Amygdala (tissue), 56 donors: ENCODE results near the gene TMCC3.
"Not testable (repeated sequence)": the region's sequence is repeated elsewhere in the genome, so short reads cannot be mapped to it uniquely, and the experiment has no call there.

Experiments used
- DNase-seq, 56 donors: peaks; one replicate each; lab custom pipeline; 2025; lab: John Stamatoyannopoulos, UW

The TMCC3 gene

DNA sequence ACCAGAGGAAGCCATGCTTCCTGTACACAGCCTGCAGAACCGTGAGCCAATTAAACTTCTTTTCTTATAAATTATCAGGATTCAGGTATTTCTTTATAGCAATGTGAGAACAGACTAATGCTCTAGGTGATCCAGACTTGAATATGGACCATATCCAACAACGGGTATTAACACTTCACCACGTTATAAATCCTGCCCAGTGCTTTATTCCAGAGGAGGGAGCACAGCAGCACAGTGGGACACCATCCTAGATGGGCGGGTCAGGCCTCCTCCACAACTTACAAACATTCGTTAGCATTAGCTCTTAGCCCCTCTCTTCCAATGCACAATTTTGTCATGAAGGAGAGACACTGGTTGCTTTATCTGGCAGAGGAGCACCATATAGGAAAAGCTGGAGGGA, 66.0 kb downstream of the TMCC3 start:
- DNase-seq = no peak

DNA sequence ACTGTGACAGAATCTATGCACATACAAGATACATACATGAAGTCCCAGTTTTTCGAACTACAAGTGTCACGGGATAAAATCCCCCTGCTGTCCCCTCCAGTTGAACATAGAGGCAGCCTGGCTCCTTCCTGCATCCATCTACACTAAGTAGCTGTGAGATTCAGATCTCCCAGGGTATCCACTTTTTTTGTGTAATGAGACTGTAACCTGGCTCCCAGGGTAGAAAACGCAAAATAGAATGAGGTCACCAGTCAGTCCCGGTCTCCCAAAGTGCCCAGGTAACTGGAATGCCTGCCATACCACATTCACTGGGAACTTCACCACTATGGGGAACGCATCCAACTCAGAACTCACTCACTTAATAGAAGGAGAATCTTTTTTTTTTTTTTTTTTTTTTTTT, 67.8 kb downstream of the TMCC3 start:
- no peak for DNase-seq

DNA sequence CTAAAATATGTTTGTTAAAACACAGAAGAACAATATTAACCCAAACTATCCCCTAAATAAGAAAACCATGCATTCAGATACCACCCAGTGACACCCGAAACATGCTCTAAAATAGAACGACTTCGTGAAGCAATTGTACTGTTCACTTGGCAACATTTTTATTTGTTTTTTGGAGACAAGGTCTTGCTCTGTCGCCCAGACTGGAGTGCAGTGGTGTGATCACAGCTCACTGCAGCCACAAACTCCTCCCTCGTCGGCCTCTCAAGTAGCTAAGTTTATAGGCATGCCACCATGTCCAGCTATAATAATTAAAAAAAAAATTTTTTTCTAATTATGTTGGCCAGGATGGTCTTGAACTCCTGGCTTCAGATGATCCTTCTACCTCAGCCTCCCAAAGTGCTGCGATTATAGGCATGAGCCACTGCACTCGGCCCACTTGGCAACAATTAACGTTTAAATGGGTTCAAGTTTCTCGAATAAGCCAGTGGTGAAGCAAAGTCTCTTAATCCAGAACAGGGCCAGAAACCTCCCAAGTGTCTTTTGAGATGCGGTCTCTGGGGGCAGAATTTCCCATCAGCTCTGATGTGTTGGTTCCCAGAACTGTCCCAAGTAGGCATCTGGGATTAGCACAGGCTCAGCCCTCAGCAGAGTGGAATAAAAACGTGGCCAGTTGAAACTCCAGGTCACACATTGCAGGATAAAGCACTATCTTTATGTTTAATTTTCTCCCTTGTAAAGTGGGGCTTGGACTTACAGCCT, 74.5 kb downstream of the TMCC3 start:
- DNase-seq = no peak

DNA sequence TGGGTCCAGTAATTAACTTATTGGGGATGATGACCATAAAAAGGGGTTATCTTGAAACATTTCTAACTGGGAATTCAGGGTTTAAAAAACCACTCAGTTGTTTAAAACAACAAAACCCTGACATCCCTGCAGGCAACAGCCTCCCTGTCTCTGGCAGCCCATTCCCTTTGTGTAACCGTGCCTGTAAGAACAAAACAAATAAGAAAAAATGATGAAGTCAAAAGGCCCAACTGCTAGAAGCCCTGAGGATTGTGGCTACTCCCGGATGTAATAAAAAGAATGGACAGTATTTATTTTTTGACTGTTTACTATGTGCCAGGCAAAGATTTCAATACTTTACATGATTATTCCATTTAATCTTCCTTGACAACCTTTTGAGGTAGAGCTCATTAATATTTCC, 75.3 kb downstream of the TMCC3 start:
- DNase-seq = no peak

DNA sequence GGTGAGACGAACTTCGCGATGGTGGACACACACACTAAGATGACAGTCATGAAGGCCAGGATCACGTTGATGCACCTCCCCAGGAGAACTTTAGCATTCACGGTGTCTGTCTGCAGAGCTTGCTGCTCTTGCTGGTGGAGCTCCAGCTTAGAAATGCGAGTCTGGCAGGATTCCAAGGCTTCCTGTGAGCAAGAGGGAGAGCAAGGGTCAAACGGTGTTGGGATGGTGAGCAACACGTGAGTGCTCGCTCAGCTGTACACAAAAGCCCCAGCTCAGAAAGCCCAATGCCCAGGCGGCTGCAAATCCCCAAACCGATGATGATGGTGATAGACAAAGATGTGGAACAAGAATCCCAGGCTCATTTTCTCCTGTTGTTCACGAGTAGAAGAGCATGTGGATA, 78.8 kb downstream of the TMCC3 start:
- DNase-seq = peak in 2 of 56 donors; percentile 9 to 17

DNA sequence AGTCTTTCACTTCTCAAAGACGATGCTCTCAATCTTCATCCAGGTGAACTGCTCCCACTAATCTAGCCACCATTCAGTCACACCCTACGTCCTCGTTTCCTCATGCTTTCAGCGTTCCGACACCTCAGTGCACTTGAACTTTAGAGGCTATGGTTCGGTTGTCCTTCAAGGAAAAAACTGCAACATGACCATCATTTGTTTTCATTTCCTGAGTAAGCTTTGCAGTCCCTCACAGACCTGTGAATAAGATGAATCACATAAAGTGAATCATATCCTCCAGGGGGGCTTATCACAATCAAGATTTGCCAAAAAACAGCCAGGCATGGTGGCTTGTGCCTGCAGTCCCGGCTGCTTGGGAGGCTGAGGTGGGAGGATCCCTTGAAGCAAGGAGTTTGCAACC, 80.2 kb downstream of the TMCC3 start:
- no peak for DNase-seq

DNA sequence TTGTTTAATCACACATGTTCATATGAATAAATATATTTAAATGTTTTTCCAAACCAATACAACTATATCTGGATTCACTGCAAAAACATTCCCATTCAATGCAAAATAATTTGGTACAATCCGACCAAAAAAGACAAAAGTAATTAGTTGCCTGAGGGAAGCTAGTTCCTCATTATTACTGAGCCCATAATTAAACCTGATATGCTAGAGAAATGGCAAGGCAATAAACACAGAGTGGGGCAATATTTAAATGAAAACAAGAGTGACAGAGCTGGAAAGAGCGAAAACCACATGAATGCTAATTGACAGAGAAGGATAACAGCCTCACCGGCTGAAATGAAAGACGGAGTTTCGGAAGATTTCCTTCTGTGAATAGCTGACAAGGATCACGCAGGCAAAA, 82.6 kb downstream of the TMCC3 start:
- no peak for DNase-seq

DNA sequence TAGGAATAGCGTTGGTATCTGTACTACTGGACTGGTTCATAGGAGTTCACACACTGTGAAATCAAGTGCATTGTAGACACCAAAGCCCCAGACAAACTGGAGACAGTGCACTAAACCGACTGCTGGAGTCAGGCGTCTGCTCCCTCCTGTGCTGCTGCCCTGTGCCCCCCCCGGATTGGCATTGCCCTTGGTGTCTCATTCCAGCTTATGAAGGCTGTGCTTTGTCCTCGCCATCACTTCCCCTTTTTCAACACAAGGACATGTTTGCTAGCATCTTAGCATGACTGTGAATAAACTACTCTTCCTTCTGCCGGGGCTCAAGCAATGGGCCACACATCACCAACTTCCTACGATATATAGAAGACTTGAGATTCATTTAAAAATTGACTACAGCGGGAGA, 84.0 kb downstream of the TMCC3 start:
- peak in 54 of 56 donors; percentile 7 to 87 (median 64) for DNase-seq

DNA sequence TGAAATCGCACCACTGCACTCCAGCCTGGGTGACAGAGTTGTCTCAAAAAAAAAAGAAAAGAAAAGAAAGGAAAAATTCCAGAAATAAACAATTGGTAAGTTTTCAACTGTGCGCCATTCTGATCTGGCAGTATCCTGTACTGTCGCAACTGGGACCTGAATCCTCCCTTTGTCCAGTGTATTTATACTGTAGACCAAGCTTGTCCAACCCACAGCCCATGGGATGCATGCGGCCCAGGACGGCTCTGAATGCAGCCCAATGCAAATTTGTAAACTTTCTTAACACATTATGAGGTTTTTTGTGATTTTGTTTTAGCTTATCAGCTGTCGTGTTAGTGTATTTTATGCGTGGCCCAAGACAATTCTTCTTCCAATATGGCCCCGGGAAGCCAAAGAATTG, 84.7 kb downstream of the TMCC3 start:
- DNase-seq = peak in 2 of 56 donors; percentile 4 to 8

DNA sequence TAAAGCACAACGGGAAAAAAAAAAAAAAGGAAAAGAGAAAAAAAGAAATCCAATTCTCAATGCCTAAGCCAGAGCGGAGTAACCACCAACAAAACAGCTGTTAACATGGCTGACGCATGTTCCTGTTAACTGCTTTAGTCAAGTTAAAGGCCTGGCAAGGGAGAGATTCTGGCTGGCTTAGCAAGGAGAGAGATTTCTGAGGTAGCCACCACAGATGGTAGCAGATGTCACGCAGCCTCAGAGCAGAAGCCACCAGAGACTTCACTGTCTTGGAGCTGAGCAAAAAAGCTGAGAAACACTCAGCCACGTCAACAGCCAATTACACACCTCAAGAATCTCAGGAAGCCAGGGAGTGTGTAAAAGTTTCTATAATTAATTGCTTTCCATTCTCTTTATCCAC, 87.1 kb downstream of the TMCC3 start:
- DNase-seq = no peak

DNA sequence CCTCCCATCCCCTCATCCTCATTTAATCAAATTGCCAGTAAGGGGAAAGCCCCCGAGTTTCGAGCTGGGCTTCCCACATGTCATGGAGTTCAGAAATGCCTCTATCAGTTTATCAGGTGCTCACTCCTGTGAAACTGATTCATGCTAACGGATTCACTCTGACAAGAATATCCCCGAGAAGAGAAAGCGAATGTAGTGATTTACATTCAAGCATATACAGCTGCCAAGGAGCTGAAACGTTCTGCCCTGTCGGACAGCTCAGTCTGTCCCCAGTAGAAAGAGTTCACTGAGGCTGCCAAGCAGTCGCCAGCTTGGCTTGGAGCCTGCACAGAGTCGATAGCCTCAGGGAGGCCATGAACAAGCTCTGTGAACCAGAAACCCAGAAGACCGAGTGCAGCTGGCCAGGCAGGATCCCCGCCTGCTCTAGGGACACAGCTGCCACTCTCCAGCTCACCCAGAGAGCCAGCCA, 88.4 kb downstream of the TMCC3 start:
- DNase-seq = peak in 53 of 56 donors; percentile 26 to 92 (median 75)

DNA sequence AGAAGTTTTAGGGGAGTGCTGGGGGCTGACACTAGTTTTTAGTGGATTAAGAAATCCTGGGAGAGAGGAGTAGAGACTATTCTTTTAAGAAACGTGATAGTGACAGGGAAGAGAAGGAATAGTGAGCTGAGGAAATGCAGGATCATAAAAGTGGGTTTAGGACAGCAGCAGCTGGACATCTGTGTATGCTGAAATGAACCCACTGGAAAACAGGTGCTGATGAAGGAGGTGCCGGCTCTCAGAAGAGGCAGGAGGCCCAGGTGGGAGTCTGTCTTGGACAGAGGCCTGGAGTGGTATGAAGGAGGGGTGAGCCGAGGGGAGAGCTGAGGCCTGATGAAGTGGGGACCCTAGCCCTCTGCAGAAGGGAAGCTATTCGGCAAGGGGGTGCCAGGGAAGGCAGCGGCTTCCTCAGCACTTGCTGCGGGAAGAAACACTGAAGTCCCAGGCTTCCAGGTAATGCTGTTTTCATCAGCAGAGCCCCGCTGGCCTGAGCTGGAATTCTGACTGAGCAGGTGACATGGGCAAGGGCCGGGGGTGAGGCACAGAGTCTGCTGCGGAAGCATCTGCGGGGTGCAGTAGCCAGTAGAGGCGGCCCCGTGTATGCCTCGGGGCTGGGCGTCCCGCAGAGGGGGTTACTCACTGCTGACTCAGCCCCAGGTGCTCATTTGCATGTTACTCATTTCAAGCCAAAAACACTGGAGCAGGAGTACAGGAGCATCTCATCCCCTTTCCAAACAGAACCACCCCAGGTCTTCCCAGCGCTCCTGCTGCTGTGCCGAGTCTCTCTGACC, 89.7 kb downstream of the TMCC3 start:
- DNase-seq = peak in 33 of 56 donors; percentile 6 to 65 (median 37)

DNA sequence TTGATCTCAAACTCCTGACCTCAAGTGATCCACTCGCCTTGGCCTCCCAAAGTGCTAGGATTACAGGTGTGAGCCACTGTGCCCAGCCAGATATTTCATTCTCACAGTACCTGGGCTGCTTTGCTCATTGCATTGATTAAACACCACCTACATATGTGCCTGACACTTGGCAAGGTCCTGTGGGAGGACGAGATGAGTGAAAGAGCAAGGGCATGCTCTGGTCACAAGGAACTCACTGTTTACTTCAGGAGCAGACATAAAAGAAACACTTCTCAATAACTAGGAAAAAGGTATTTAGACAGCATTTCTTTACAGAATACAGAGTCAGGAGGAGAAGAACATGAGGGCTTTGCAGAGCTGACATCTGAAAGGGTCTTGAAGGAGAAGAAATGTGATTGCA, 91.7 kb downstream of the TMCC3 start:
- DNase-seq = no peak

DNA sequence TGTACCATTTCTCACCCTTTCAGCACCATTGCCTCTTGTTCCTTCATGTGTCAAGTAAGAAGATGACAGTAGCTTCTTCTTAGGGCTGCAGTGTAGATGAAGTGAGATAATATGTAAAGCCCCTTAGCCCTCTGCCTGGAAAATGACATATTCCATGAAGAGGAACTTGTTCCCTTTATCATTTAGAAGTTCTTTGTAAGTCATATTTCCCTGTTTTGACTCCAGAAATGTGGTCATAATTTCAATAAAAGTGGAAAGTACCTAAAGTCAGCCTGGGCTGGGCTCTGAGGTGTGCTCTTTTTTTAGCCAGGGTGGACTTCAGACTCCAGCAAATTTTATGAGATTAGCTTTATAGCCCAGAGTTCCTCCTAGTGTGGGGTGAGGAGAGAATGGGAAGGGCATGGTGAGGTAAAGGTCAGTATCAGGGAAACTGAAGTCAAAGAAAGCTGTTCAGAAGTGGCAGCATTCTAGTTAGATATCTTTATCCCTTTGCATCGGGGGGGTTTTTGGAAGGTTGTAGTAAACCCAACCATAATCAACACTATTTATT, 92.5 kb downstream of the TMCC3 start:
- no peak for DNase-seq

DNA sequence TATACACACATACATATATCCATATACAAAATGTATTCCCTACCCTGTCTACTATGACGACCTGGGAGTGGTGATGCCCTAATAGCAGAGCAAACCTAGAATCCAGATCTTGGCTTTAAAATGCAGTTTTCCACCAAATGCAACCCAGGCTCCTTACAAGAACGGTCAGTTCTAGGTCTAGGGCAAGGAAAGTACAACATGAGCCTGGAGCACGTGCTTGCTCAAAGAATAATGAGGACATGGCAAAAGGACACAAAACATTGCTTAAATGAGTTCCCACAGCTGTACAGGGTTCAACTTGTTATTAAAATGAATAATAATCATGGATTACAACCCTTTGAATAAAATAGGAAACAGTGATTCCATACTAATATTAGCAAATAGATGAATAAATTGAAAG, 94.7 kb downstream of the TMCC3 start:
- DNase-seq = no peak

DNA sequence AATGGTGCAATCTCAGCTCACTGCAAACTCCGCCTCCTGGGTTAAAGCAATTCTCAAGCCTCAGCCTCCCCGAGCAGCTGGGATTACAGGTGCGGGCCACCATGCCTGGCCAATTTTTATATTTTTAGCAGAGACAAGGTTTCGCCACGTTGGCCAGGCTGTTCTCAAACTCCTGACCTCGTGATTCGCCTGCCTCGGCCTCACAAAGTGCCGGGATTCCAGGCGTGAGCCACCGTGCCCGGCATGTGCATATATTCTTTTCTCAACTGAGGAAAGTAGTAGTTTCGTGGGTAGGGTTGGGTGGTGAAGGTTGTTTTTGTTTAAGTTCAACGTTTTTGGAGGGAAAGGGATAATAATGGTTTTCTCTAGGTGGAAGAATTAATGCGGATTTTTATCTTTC, 96.5 kb downstream of the TMCC3 start:
- no peak for DNase-seq

DNA sequence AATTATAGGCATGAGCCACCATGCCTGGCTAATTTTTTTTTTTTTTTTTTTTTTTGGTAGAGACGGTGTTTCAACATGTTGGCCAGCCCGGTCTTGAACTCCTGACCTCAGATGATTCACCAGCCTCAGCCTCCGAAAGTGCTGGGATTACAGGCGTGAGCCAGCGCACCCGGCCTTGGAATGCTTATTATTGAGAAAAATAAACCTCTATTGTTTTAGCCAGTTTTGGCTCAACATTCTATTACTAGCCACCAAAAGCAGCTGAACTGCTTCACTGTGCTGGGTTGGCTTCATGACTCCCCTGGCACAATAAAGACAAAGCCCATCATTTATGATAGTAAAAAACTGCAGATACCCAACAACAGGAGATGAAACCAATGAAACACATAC, 97.2 kb downstream of the TMCC3 start:
- DNase-seq = peak in 33 of 56 donors; percentile 6 to 79 (median 30)

DNA sequence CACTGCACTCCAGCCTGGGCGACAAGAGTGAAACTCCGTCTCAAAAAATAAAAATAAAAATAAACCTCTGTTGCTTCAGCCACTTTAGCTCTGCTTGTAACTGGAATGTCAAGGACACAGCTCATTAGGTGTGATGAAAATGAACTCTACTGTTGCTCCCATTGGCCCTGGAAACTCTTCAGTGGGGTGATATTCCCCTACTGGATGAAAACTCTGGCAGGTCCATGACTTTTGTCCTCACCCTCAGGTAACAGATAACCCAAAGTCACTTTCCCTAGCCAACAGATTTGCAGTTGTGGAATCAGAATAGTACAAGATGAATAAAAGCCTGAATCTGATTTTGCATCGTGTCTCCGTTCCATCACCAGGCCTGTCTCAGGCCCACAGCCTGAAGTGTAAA, 98.5 kb downstream of the TMCC3 start:
- DNase-seq = no peak

DNA sequence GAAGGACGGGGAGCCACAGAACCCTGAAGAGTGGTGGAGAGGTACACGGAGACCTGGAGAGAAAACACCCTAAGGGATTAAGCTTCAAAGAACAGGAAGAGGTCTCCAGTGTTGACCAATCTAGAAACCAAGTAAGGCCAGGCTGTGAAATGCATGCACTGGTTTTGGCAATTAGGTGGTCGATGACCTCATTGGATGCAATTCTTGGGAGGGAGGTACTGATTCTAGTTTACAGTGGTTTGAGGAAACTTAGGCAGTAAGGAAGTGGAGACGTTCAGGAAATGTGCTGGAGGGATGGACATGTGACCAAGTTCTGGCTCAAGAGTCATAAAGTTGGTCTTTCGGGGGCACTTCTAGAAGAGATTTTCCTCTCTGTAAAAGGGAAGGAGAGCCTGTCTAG, 99.4 kb downstream of the TMCC3 start:
- no peak for DNase-seq

DNA sequence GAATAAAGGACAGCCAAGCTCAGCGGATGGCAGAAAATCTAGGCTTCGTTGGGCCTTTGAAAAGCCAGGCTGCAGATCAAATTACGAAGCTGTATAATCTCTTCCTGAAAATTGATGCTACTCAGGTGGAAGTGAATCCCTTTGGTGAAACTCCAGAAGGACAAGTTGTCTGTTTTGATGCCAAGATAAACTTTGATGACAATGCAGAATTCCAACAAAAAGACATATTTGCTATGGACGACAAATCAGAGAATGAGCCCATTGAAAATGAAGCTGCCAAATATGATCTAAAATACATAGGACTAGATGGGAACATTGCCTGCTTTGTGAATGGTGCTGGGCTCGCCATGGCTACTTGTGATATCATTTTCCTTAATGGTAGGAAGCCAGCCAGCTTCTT, 101.5 kb downstream of the TMCC3 start:
- not testable (repeated sequence) for DNase-seq

DNA sequence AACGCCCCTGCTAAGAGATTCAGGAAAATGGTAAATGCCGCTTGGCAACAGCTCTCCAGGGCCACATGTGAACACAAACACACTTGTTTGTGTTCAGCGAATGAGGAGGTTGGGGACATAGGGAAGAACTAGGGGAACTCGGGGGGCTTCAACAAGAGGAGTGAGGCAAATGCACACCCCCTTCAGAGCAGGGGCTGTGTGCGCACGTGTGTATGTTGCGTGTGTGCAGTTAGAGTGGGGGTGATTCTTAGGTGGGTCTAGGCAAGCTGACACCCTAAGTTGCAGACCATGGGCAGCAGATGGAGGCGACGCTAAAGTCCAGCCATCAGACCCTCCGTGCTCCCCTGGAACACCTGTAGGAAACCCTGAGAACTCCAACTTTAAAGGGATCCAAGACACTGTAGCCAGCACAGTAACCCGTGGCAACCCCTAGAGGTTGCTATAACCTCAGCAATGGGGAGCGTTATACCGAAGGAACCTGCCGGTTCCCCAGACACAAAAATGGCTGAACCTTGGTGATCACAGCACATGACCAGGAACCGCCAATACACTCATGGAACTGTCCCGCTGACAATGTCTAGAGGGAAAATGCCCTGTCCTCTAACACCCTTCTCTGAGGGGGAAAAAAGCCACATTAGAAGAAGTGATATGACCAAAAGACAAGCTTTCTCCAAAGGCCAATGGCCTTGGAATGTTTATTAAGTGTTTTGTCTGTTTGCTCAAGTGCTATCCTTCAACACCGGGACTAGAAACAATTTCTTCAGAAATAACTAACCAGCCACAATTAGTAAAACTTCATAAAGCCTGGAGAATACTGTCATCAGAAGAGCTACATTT, 104.2 kb downstream of the TMCC3 start:
- DNase-seq = peak in 25 of 56 donors; percentile 3 to 60 (median 20)
